ENCODE measurements around the gene APOL3. TPM values are rescaled to one million over a fixed set of nuclear protein-coding genes. Genes with fewer than 3 reads are reported as not detected.

The APOL3 gene
- total RNA-seq, 1 experiment from 2014 or later: 19.3 TPM

GRCh38 chr22:36166518-36167220 lies 6.1 kb upstream of the APOL3 start:
- Histone ChIP-seq H3K4me2 (no peak overlapping the region), H4K20me1 (ENCODE audit: insufficient read depth) (no peaks in the 10 kb centered on the region), H3K27me3 (ENCODE audit: insufficient read depth, low read depth) (peaks cover under 1% of the 10 kb centered on the region; the same call in 1 of the 2 replicates), H3K27ac (no peak overlapping the region), H3K36me3 (ENCODE audit: low read depth) (no peaks in the 10 kb centered on the region), H3K9me2 (ENCODE audit: insufficient read depth) (no peaks in the 10 kb centered on the region), H3F3A (ENCODE audit: insufficient read depth, low read depth) (no peaks in the 10 kb centered on the region), H3K4me1 (replicated peaks; ENCODE audit: insufficient read depth) (no peaks in the 10 kb centered on the region), H3K9me3 (ENCODE audit: insufficient read depth, low read depth) (0 out of 2 replicates have a peak, but pooled peaks cover 5% of the 10 kb centered on the region), H3K4me3 (no peak overlapping the region), H2AFZ (no peak overlapping the region), H3K79me2 (ENCODE audit: low read depth) (no peaks in the 10 kb centered on the region)
- no peak for DNase-seq
- BruUV-seq (replicated peaks): no TSS peak
- CTCF ChIA-PET: no interaction called here
- intact Hi-C loops (cut with micrococcal nuclease; ENCODE audit: unreplicated experiment): no loop called here
- TF ChIP-seq EZH2 (IDR thresholded peaks at IDR 0.05; ENCODE audit: low read depth) (no peak), CTCF (conservative IDR thresholded peaks at IDR 0.05) (no peak)
- POLR2A ChIA-PET (ENCODE audit: unreplicated experiment): no interaction called here

- no peaks in the 10 kb centered on the region for H3K79me2 ChIP-seq (ENCODE audit: low read depth)
- POLR2A ChIA-PET (ENCODE audit: unreplicated experiment): no interaction called here
- no peak overlapping the region for H3K27ac ChIP-seq
- 0 out of 2 replicates have a peak, but pooled peaks cover 5% of the 10 kb centered on the region for H3K9me3 ChIP-seq (ENCODE audit: insufficient read depth, low read depth)
- BruUV-seq (replicated peaks): no TSS peak
- no peaks in the 10 kb centered on the region for H3K36me3 ChIP-seq (ENCODE audit: low read depth)
- H3K27me3 ChIP-seq (ENCODE audit: insufficient read depth, low read depth): no peaks in the 10 kb centered on the region; the same call in 1 of the 2 replicates
- no peak overlapping the region for H2AFZ ChIP-seq
- no peak overlapping the region for H3K4me3 ChIP-seq
- intact Hi-C loops (cut with micrococcal nuclease; ENCODE audit: unreplicated experiment): no loop called here
- H3K9me2 ChIP-seq (ENCODE audit: insufficient read depth): no peaks in the 10 kb centered on the region
- H3F3A ChIP-seq (ENCODE audit: insufficient read depth, low read depth): no peaks in the 10 kb centered on the region
- DNase-seq: no peak
- no peak for TF ChIP-seq EZH2 (IDR thresholded peaks at IDR 0.05; ENCODE audit: low read depth)
- TF ChIP-seq CTCF (conservative IDR thresholded peaks at IDR 0.05): no peak
- CTCF ChIA-PET: no interaction called here
- H3K4me1 ChIP-seq (replicated peaks; ENCODE audit: insufficient read depth): no peaks in the 10 kb centered on the region
- no peak overlapping the region for H3K4me2 ChIP-seq
- no peaks in the 10 kb centered on the region for H4K20me1 ChIP-seq (ENCODE audit: insufficient read depth)
Measured at GRCh38 chr22:36166086-36166485, 5.5 kb upstream of the APOL3 start.

GRCh38 chr22:36165141-36165540 lies 4.6 kb upstream of the APOL3 start:
- ChIA-PET CTCF (interaction anchor here (0.7 kb wide), 1 partner anchor 43 kb away, joined by 3 read pairs; no protein-coding TSS in a partner anchor), POLR2A (ENCODE audit: unreplicated experiment) (interaction anchor here (0.6 kb wide), 1 partner anchor 317 kb away, joined by 6 read pairs; no protein-coding TSS in a partner anchor)
- BruUV-seq (replicated peaks): no TSS peak
- H3K9me2 ChIP-seq (ENCODE audit: insufficient read depth): no peaks in the 10 kb centered on the region
- no peaks in the 10 kb centered on the region for H3K4me1 ChIP-seq (replicated peaks; ENCODE audit: insufficient read depth)
- no peaks in the 10 kb centered on the region; the same call in 1 of the 2 replicates for H3K27me3 ChIP-seq (ENCODE audit: insufficient read depth, low read depth)
- H4K20me1 ChIP-seq (ENCODE audit: insufficient read depth): no peaks in the 10 kb centered on the region
- intact Hi-C loops (cut with micrococcal nuclease; ENCODE audit: unreplicated experiment): no loop called here
- no peaks in the 10 kb centered on the region for H3F3A ChIP-seq (ENCODE audit: insufficient read depth, low read depth)
- no peak overlapping the region for H3K4me2 ChIP-seq
- H3K36me3 ChIP-seq (ENCODE audit: low read depth): no peaks in the 10 kb centered on the region
- H2AFZ ChIP-seq: no peak overlapping the region
- H3K9me3 ChIP-seq (ENCODE audit: insufficient read depth, low read depth): 0 out of 2 replicates have a peak, but pooled peaks cover 5% of the 10 kb centered on the region
- no peak overlapping the region for H3K4me3 ChIP-seq
- no peak for TF ChIP-seq EZH2 (IDR thresholded peaks at IDR 0.05; ENCODE audit: low read depth)
- TF ChIP-seq CTCF (conservative IDR thresholded peaks at IDR 0.05): no peak
- no peaks in the 10 kb centered on the region for H3K79me2 ChIP-seq (ENCODE audit: low read depth)
- H3K27ac ChIP-seq: no peak overlapping the region
- no peak for DNase-seq

Measured in PC-9 (cell line).